H1 (cell line): Measurements from ENCODE around the gene OTOGL. TPM values are rescaled to one million over a fixed set of nuclear protein-coding genes. Genes with fewer than 3 reads are reported as not detected.
"Not testable (repeated sequence)": the region's sequence is repeated elsewhere in the genome, so short reads cannot be mapped to it uniquely, and the experiment has no call there.

ENCODE experiments used
- CTCF ChIA-PET: fragments of 300-600 bp; sonication (Branson Sonifier 250); formaldehyde crosslinking; loops from one replicate; lab custom pipeline; 2021; ENCODE audit not compliant: partially characterized antibody; lab: Charles Lee
- POLR2A ChIA-PET: fragments of 300-600 bp; sonication (Branson Sonifier 250); formaldehyde crosslinking; loops from one replicate; lab custom pipeline; 2021; ENCODE audit warnings: inconsistent platforms; ENCODE audit not compliant: partially characterized antibody; lab: Charles Lee
- DNase-seq, 2 experiments: peaks; one replicate each; pipeline versions ENCODE4 v3.0.0 to v3.0.0-alpha.2; 2010 to 2022; ENCODE audit warnings: low spot score in 2 of 2, low read depth in 1 of 2, mixed read lengths in 1 of 2
- FAIRE-seq: peaks from 2 replicates; lab custom pipeline; 2011; peaks lifted over from hg19 to GRCh38; lab: Jason Lieb, UNC
- H2AFZ ChIP-seq: 2 replicates; pipeline ENCODE4 v1.8.1; 2012; ENCODE audit warnings: low read length, inconsistent platforms
- H2AK5ac ChIP-seq: 2 replicates; pipeline ENCODE4 v1.6.1; 2013; ENCODE audit warnings: low read depth, low read length
- H2BK120ac ChIP-seq: replicated peaks from 2 replicates; pipeline ENCODE3; 2013; ENCODE audit warnings: low read depth, low read length, inconsistent platforms
- H2BK12ac ChIP-seq: 2 replicates; pipeline ENCODE4 v1.6.1; 2013; ENCODE audit warnings: low read depth, low read length
- H2BK15ac ChIP-seq: 2 replicates; pipeline ENCODE4 v1.6.1; 2013; ENCODE audit warnings: low read length
- H2BK20ac ChIP-seq: 2 replicates; pipeline ENCODE4 v1.6.1; 2013; ENCODE audit warnings: low read length
- H2BK5ac ChIP-seq: 2 replicates; pipeline ENCODE4 v1.6.1; 2013; ENCODE audit warnings: low read depth, low read length
- H3K14ac ChIP-seq: 2 replicates; pipeline ENCODE4 v1.6.1; 2013; ENCODE audit warnings: inconsistent platforms; ENCODE audit not compliant: insufficient read length
- H3K18ac ChIP-seq: 2 replicates; pipeline ENCODE4 v1.6.1; 2013; ENCODE audit warnings: low read length; ENCODE audit errors: extremely low read depth
- H3K23ac ChIP-seq: 2 replicates; pipeline ENCODE4 v1.6.1; 2013; ENCODE audit warnings: inconsistent platforms; ENCODE audit not compliant: insufficient read length
- H3K23me2 ChIP-seq: 2 replicates; pipeline ENCODE4 v1.6.1; 2013; ENCODE audit warnings: low read depth, low read length
- H3K27ac ChIP-seq: 2 replicates; pipeline ENCODE4 v1.6.1; 2011; ENCODE audit warnings: low read depth, low read length, inconsistent platforms
- H3K27me3 ChIP-seq, 4 experiments: replicated peaks in 1 of 4; 1 replicate in 1 of 4; 2 replicates in 3 of 4; pipeline versions ENCODE4 v1.6.1 to v1.8.1; 2011 to 2013; ENCODE audit warnings: low read length in 3 of 4, mild to moderate bottlenecking in 3 of 4, inconsistent platforms in 2 of 4, mixed read lengths in 2 of 4, moderate library complexity in 1 of 4; ENCODE audit not compliant: control insufficient read depth in 3 of 4, insufficient read depth in 3 of 4; ENCODE audit errors: extremely low read depth in 1 of 4
- H3K36me3 ChIP-seq, 4 experiments: 2 replicates each; pipeline versions ENCODE4 v1.6.1 to v1.8.1; 2011 to 2013; ENCODE audit warnings: mild to moderate bottlenecking in 4 of 4, low read length in 3 of 4, moderate library complexity in 2 of 4, control low read depth in 1 of 4, inconsistent platforms in 1 of 4; ENCODE audit not compliant: insufficient read depth in 4 of 4, control insufficient read depth in 2 of 4
- H3K4ac ChIP-seq: replicated peaks from 2 replicates; pipeline ENCODE3; 2013; ENCODE audit warnings: low read length, low read depth, mixed read lengths, inconsistent platforms; ENCODE audit not compliant: insufficient read length
- H3K4me1 ChIP-seq, 4 experiments: replicated peaks in 1 of 4; 1 replicate in 1 of 4; 2 replicates in 3 of 4; pipeline versions ENCODE4 v1.6.1 to v1.8.1; 2011 to 2013; ENCODE audit warnings: low read length in 3 of 4, inconsistent platforms in 2 of 4, mixed read lengths in 1 of 4; ENCODE audit not compliant: insufficient read depth in 4 of 4, control insufficient read depth in 3 of 4
- H3K4me2 ChIP-seq, 2 experiments: 2 replicates each; pipeline versions ENCODE4 v1.6.1 to v1.8.1; 2011 to 2013; ENCODE audit warnings: low read depth in 2 of 2, low read length in 2 of 2, control low read depth in 1 of 2, inconsistent platforms in 1 of 2, mild to moderate bottlenecking in 1 of 2; ENCODE audit not compliant: insufficient read depth in 1 of 2
- H3K4me3 ChIP-seq, 4 experiments: fragments of 200-600, 300-600 bp in 1 of 4; sonication (generic), shearing (Covaris generic), sonication (Bioruptor Twin) in 1 of 4; 2 replicates each; pipeline versions ENCODE4 v1.5.1 to v1.8.1; 2011 to 2016; ENCODE audit warnings: low read length in 4 of 4, low read depth in 3 of 4, control low read depth in 2 of 4, inconsistent platforms in 2 of 4, mild to moderate bottlenecking in 2 of 4, mixed read lengths in 1 of 4, moderate library complexity in 1 of 4; ENCODE audit not compliant: insufficient read depth in 2 of 4; ENCODE audit errors: extremely low read depth in 1 of 4
- H3K56ac ChIP-seq: replicated peaks from 2 replicates; pipeline ENCODE3; 2013; ENCODE audit warnings: low read depth, mild to moderate bottlenecking, mixed read lengths, low read length, inconsistent platforms; ENCODE audit not compliant: insufficient read length
- H3K79me1 ChIP-seq: 2 replicates; pipeline ENCODE4 v1.6.1; 2013; ENCODE audit warnings: low read depth, low read length, control low read depth
- H3K79me2 ChIP-seq, 2 experiments: 2 replicates each; pipeline versions ENCODE4 v1.6.1 to v1.8.1; 2012 to 2013; ENCODE audit warnings: low read length in 2 of 2, mild to moderate bottlenecking in 2 of 2, inconsistent platforms in 1 of 2; ENCODE audit not compliant: insufficient read depth in 2 of 2, control insufficient read depth in 1 of 2
- H3K9ac ChIP-seq, 4 experiments: replicated peaks in 1 of 4; 1 replicate in 1 of 4; 2 replicates in 3 of 4; pipeline versions ENCODE4 v1.6.1 to v1.8.1; 2011 to 2013; ENCODE audit warnings: low read depth in 3 of 4, low read length in 3 of 4, control low read depth in 2 of 4, mild to moderate bottlenecking in 2 of 4, moderate library complexity in 2 of 4, inconsistent platforms in 1 of 4; ENCODE audit errors: extremely low read depth in 1 of 4
- H3K9me3 ChIP-seq, 2 experiments: 2 replicates each; pipeline versions ENCODE4 v1.6.1 to v1.8.1; 2012 to 2013; ENCODE audit warnings: mild to moderate bottlenecking in 2 of 2, moderate library complexity in 2 of 2, control low read depth in 1 of 2, inconsistent platforms in 1 of 2, low read depth in 1 of 2, low read length in 1 of 2, mixed read lengths in 1 of 2; ENCODE audit not compliant: insufficient read depth in 2 of 2
- H4K20me1 ChIP-seq, 2 experiments: replicated peaks in 1 of 2; 2 replicates each; pipeline versions ENCODE3 to v1.8.1; 2011 to 2013; ENCODE audit warnings: inconsistent platforms in 2 of 2, low read length in 2 of 2, mild to moderate bottlenecking in 1 of 2; ENCODE audit not compliant: insufficient read depth in 2 of 2, control insufficient read depth in 1 of 2
- H4K5ac ChIP-seq: 2 replicates; pipeline ENCODE4 v1.6.1; 2013; ENCODE audit warnings: low read length, low read depth, mixed read lengths, inconsistent platforms; ENCODE audit not compliant: insufficient read length
- H4K8ac ChIP-seq: 2 replicates; pipeline ENCODE4 v1.8.0; 2013; ENCODE audit warnings: mild to moderate bottlenecking, moderate library complexity, low read length, inconsistent platforms; ENCODE audit not compliant: insufficient read depth; ENCODE audit errors: extremely low read depth
- H4K91ac ChIP-seq: replicated peaks from 2 replicates; pipeline ENCODE3; 2013; ENCODE audit warnings: low read length, mixed read lengths, inconsistent platforms; ENCODE audit not compliant: insufficient read length
- ASH2L ChIP-seq: fragments of 200-600, 300-600 bp; sonication (generic); IDR thresholded peaks from one replicate; pipeline ENCODE4 v1.7.1; 2017; ENCODE audit warnings: low read length
- RBBP5 ChIP-seq: IDR thresholded peaks from 2 replicates; pipeline ENCODE4 v1.7.1; 2012; ENCODE audit warnings: low read depth, mild to moderate bottlenecking, inconsistent platforms, low read length, moderate library complexity, borderline replicate concordance
- SP1 ChIP-seq: IDR thresholded peaks from 2 replicates; pipeline ENCODE4 v1.6.1; 2011; ENCODE audit warnings: low read depth, low read length
- WGBS, 2 experiments: shearing (Covaris generic) in 1 of 2; methylation state at CpG; one replicate each; pipeline versions ENCODE4 v1.1.6 to v1.1.7; 2013 to 2015; ENCODE audit warnings: low lambda C conversion rate in 2 of 2, mixed read lengths in 2 of 2, inconsistent platforms in 1 of 2, low coverage in 1 of 2, missing lambda C conversion rate in 1 of 2; ENCODE audit not compliant: insufficient replicate concordance in 2 of 2, insufficient coverage in 1 of 2, insufficient read length in 1 of 2; ENCODE audit errors: extremely low coverage in 1 of 2, missing lambda C conversion rate in 1 of 2; 5-methylcytosine and 5-hydroxymethylcytosine counted together
- polyA plus RNA-seq, 7 experiments: library from polyadenylated mRNA; depleted of rRNA in 3 of 7; stranded (reverse) in 5 of 7; unstranded in 2 of 7; fragments of >200 nt in 5 of 7; fragments of 200-250 nt in 2 of 7; gene quantifications; 1 replicate in 5 of 7; 2 replicates in 1 of 7; 4 replicates in 1 of 7; pipeline versions ENCODE4 v1.2.1 to v1.2.3, GENCODE V29; 2011 to 2013; ENCODE audit warnings: missing spikeins in 2 of 7, mixed read lengths in 2 of 7
- total RNA-seq: library from RNA; stranded (reverse); fragmentation: NEBNext Ultra II Directional; extraction: Animal tissue kit (Norgen Biotek cat#: 25700); gene quantifications from 2 replicates; pipeline ENCODE4 v1.2.1, GENCODE V29; 2021

OTOGL gene
- total and polyA plus RNA-seq, 2 of the 8 experiments (the other 6 are each of a cell fraction or from before 2014, with no cell fraction given): 0.12 to 0.17 TPM

DNA sequence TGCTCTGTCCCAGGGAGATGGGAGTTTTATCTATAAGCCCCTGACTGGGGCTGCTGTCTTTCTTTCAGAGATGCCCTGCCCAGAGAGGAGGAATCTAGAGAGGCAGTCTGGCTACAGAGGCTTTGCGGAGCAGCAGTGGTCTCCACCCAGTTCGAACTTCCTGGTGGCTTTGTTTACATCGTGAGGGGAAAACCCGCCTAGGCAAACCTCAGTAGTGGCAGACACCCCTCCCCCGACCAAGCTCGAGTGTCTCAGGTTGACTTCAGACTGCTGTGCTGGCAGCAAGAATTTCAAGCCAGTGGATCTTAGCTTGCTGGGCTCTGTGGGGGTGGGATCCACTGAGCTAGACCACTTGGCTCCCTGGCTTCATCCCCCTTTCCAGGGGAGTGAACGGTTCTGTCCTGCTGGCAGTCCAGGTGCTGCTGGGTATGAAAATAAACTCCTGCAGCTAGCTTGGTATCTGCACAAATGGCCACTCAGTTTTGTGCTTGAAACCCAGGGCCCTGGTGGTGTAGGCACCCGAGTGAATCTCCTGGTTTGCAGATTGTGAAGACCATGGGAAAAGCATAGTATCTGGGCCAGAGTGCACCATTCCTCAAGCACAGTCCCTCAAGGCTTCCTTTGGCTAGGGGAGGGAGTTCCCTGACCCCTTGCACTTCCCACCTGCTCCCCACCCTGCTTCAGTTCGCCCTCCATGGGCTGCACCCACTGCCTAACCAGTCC lies 15.3 kb upstream of the OTOGL start:
- Histone ChIP-seq H3K9me3 (peaks cover 0 to 11% of the 10 kb centered on the region in 2 experiments), H2AFZ (peak overlapping the region; percentile 76; the same call in 1 of the 2 replicates), H3K4me2 (0 out of 4 replicates have a peak overlapping the region, but pooled peaks of 1 of the 2 experiments have one; percentile 2), H2BK20ac (0 out of 2 replicates have a peak overlapping the region, but pooled peaks have one; percentile 61), H2BK12ac (0 out of 2 replicates have a peak overlapping the region, but pooled peaks have one; percentile 87), H4K91ac (peak overlapping the region; percentile 40), H2BK120ac (peak overlapping the region; percentile 64)
- WGBS, 2 experiments: 50% methylated on average over 9 of the region's 9 CpGs; no CpG with 5 or more reads in 1 of the 2 experiments
- POLR2A ChIA-PET, H3K27ac ChIP-seq, H4K8ac ChIP-seq, H3K4ac ChIP-seq, H2AK5ac ChIP-seq, H3K79me2 ChIP-seq, H3K9ac ChIP-seq, H3K14ac ChIP-seq, H3K36me3 ChIP-seq, H3K4me3 ChIP-seq, H3K56ac ChIP-seq, H4K5ac ChIP-seq, H3K4me1 ChIP-seq, H3K18ac ChIP-seq, H3K23me2 ChIP-seq, H3K23ac ChIP-seq, FAIRE-seq, H4K20me1 ChIP-seq, H3K79me1 ChIP-seq, H2BK15ac ChIP-seq, H2BK5ac ChIP-seq, H3K27me3 ChIP-seq: not testable (repeated sequence)
- peak in 1 of 2 experiments; percentile 55 for DNase-seq
- TF ChIP-seq SP1 (0 out of 2 replicates have a peak, but pooled peaks have one; percentile 36), RBBP5 (peak; percentile 58; the same call in 1 of the 2 replicates), ASH2L (peak; percentile 65)
- CTCF ChIA-PET: interaction anchor here (0.6 kb wide), 2 partner anchors 487 to 514 kb away, joined by 4 to 6 read pairs; no protein-coding TSS in a partner anchor
